NCI-H2107 (cell line): ENCODE measurements around the gene ALDH3B1.
"Not testable (repeated sequence)": the region's sequence is repeated elsewhere in the genome, so short reads cannot be mapped to it uniquely, and the experiment has no call there.

Experiments used
- DNase-seq: peaks from one replicate; lab custom pipeline; 2025; lab: John Stamatoyannopoulos, UW

ALDH3B1 gene

GRCh38 chr11:68010090-68011041, at the start of gene ALDH3B1:
Gene ALDH3B1, plus strand, starts transcription at chr11:68010327. Its CDS starts 4,971 bp downstream, at chr11:68015298.
- DNase-seq, result no peak

- not testable (repeated sequence) for DNase-seq
These were observed 46.9 kb upstream of the ALDH3B1 start for GRCh38 chr11:67963217-67963616.

GRCh38 chr11:67963879-67964278, 46.2 kb upstream of the ALDH3B1 start:
- not testable (repeated sequence) for DNase-seq

- not testable (repeated sequence) for DNase-seq
These were observed 45.4 kb upstream of the ALDH3B1 start for GRCh38 chr11:67964746-67965145.

DNA sequence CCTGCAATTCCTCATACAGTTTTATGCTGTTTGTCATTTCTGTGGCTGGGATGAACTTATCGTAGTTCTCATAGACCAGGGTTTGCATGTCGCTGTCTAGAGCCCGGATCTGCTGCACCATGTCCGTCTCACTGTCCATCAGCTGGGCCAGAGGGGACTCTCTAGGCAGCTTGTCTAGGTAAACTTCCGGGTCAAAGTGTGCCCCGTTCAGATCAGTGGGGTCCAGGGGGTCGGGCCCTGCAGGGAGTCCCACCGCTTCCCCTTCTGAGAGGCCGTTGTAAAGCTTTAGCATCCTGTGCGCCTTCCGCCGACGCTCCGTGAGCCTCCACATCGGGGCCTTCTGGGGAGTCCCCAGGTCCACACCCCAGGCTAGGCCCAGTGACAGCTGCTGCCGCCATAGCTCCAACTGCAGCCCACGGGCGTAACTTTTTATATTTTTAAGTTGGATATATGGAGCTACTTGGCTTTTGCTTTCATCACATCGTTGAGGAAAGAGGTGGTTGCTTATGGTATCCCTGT, 44.2 kb upstream of the ALDH3B1 start:
- DNase-seq, result not testable (repeated sequence)

- DNase-seq, result not testable (repeated sequence)
These were observed 35.4 kb upstream of the ALDH3B1 start for GRCh38 chr11:67974746-67975145.

DNA sequence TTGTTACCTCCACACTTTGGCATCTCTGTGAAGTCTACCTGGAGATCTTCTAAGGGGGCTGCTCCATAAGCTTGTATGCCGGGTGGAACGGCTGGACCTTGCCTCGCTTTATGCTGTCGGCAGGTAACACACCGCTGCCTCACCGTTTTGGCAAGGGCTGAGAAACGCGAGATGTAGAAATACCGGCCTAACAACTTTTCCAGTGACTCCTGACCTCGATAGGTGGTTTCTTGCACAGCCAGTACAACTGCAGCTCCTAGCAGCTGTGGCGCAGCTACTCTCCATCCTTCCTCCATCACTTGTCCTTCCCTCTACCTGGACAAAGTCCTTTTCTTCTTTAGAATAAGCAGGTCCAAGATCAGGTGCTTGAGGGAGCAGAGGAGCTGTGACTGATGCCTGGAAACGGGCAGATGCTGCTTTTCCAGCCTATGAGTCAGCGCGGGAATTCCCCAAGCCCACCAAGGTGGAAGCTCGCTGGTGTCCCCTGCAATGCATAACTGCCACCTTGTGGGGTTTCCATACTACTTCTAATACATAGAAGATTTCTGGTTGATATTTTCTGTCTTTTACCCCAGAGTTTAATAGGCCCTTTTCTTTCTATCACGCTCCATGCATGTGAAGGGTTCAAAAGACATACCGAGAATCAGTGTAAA, 31.2 kb upstream of the ALDH3B1 start:
- not testable (repeated sequence) for DNase-seq

DNA sequence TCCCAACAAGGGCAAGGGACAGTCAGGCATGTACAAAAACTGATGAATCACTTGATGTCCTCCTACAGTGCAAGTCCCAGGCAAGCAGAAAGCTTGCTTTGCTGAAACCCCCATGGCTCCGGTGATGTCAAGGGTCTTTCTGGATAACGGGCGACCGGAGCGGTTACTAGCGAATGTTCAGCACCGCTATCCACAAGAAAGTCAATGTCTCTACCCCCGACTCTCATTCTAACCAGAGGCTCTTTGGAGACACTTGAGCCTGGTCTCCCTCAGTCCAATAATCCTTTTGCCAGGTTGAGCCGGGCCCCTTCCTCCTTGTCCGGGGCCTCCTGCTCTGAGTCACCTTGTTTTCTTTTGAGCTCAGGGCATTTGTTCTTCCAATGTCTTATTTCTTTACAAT, 28.9 kb upstream of the ALDH3B1 start:
- not testable (repeated sequence) for DNase-seq

- not testable (repeated sequence) for DNase-seq
These were observed 27.8 kb upstream of the ALDH3B1 start for GRCh38 chr11:67982255-67982857.

DNA sequence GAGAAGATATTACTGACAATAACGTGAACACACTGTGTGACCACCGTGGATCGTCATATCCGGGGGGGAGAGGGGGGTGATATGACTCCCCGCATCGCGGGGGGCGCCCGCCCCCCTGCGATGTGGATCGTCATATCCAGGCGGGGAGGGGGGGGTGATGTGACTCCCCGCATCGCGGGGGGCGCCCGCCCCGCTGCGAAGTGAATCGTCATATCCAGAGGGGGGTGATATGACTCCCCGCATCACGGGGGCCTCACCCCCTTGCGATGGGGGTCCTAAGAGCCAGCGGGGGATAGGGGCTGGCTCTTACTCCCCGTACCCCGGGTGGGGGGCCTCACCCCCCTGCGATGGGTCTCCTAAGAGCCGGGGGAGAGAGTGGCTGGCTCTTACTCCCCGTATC, 26.2 kb upstream of the ALDH3B1 start:
- DNase-seq, result no peak

GRCh38 chr11:67985302-67985701, 24.8 kb upstream of the ALDH3B1 start:
- not testable (repeated sequence) for DNase-seq

DNA sequence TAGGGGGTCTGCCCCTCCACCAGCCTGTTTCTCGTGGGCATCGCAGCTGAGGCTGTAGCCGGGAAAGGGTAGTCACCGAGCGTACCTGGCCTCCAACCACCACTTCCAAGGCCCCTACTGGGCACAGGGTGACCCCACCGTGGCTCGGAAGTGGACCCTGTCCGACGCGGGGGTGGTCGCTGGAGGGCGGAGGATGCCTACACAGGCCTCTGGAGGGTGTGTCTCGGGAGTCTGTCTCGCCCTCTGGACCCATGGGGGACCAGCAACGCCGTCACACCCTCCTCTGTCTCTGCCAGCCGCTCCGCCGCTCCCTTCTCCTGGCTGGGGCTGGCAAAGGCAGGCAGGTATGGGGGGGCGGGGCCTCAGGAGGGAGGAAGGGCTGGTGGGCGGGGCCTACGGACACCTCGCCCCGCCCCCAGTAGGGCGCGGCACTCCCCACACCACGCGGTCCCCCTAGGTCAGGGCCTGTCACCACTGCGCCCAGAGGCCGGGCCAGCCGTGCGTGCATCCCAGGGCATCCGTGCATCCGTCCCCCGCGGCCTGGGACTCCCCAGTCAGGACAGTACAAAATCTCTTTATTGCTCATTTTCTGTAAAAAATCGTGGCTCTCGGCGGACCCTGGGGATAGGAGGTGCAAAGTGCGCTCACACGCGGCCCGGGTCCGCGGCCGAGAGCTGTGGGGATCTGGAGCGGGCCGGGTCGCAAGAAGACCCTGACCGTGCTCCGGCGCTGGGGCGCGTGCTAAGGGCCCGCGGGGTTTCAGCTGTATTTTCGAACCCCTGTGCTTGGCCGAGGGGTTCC, 19.4 kb upstream of the ALDH3B1 start:
- not testable (repeated sequence) for DNase-seq

- DNase-seq, result not testable (repeated sequence)
These were observed 18.6 kb upstream of the ALDH3B1 start for GRCh38 chr11:67991347-67992121.

DNA sequence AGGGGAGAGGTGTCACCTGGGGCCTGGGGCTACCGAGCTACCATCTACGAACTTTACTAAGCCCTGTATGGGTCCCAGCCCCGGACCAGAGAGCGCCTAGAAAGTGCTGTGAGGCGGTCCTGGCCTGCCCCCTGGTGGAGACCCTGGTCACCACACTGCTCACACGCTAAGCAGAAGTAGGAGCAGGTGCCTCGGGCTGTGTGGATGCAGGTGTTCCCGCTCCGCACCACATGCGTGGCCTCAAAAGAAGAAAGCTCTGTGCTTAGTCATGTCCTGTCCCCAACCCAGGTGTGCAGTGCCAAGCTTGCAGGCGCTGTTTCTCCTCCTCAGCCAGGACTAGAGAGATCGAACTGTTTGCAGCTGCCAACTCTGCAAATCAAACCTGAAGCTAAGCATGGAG, 16.3 kb upstream of the ALDH3B1 start:
- DNase-seq, result not testable (repeated sequence)

- DNase-seq, result not testable (repeated sequence)
These were observed 15.7 kb upstream of the ALDH3B1 start for GRCh38 chr11:67994387-67994786.

- not testable (repeated sequence) for DNase-seq
These were observed 15.0 kb upstream of the ALDH3B1 start for GRCh38 chr11:67995129-67995528.

DNA sequence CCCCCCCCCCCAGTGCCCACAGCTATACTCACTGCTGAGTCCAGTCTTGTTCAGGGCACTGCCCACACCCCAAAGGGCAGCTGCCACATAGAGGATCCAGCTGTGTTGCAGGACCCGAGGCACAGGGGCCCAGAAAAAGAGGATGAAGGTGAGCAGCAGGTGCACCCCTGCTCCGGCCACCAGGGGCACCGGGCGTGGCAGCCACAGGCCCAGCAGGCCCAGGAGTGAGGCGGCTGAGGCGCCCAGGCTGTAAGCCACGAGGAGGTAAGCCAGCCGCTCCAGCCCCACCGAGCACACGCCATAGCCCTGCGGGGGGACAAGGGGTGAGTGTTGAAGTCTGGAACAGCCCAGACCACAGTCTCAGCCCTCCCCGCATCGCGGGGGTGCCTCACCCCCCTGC, 14.5 kb upstream of the ALDH3B1 start:
- DNase-seq, result not testable (repeated sequence)

DNA sequence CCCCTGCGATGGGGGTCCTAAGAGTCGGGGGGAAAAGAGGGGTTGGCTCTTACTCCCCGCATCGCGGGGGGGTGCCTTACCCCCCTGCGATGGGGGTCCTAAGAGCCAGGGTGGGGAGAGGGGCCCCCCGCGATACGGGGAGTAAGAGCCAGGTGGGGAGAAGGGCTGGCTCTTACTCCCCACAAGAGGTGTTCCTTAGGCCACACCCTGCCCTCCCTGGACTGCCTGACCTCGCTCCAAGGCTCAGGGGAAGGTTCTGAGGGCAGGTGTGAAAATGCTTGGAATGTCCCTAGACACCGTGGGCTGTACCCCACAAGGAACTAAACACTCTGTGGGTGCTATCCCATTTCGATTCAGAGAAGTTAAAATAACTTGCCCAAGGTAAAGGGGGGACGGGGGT, 14.1 kb upstream of the ALDH3B1 start:
- no peak for DNase-seq

GRCh38 chr11:67996622-67997474, 13.3 kb upstream of the ALDH3B1 start:
- DNase-seq, result no peak

DNA sequence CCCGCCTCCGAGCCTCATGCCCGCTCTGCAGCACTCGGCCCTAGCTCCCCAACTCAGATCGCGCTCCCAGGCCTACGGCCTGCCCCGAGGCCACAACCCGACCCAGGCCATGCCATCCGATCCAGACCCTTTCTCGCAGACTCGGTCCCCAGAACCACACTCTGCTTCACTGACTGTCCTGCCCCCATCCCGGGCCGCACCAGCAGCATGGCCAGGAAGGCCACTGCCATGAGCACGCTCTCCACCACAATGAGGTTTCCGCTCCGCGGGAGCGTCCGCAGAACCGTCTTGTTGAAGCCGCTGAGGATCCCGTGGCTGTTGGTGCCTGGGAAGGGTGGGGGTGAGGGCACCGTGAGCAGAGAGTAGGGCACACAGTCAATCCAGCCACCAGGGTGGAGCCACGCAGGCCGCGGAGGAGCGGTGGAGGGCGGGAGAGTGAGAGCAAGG, 12.6 kb upstream of the ALDH3B1 start:
- no peak for DNase-seq
